ENCODE results near the gene LRRC4B. TPM values are rescaled to one million over a fixed set of nuclear protein-coding genes. Genes with fewer than 3 reads are reported as not detected.

LRRC4B gene
- polyA plus RNA-seq, 1 of the 3 experiments (the other 2 are of a cell fraction): 6.9 TPM

GRCh38 chr19:50532952-50533351, 35.3 kb downstream of the LRRC4B start:
- no peak overlapping the region for H3K9ac ChIP-seq
- DNase-seq: no peak
- no peak for TF ChIP-seq SIN3A (IDR thresholded peaks at IDR 0.05; ENCODE audit: borderline replicate concordance, low read depth, low read length)
- no peak for TF ChIP-seq TCF12 (IDR thresholded peaks at IDR 0.05)
- no peak for TF ChIP-seq FOXJ3 (CRISPR knock-in tag; IDR thresholded peaks at IDR 0.05)
- no peak for TF ChIP-seq PBX3 (IDR thresholded peaks at IDR 0.05)
- TF ChIP-seq SMC3 (IDR thresholded peaks at IDR 0.05; ENCODE audit: low read depth, low read length): no peak
- no peak for TF ChIP-seq IRF3 (IDR thresholded peaks at IDR 0.05; ENCODE audit: low read depth, low read length)
- TF ChIP-seq REST (IDR thresholded peaks at IDR 0.05; ENCODE audit: low read depth, low read length): no peak
- TF ChIP-seq MAX (IDR thresholded peaks at IDR 0.05; ENCODE audit: low read depth): no peak
- no peak for TF ChIP-seq FOXM1 (IDR thresholded peaks at IDR 0.05; ENCODE audit: low read depth)
- TF ChIP-seq CTCF (IDR thresholded peaks at IDR 0.05): no peak
- no peak for TF ChIP-seq POLR2AphosphoS5 (IDR thresholded peaks at IDR 0.05; ENCODE audit: low read depth, low read length)
- TF ChIP-seq EZH2phosphoT487 (IDR thresholded peaks at IDR 0.05; ENCODE audit: borderline replicate concordance, low read depth): no peak
- no peak for TF ChIP-seq RCOR1 (IDR thresholded peaks at IDR 0.05; ENCODE audit: low read length)
- TF ChIP-seq FOSL2 (IDR thresholded peaks at IDR 0.05; ENCODE audit: borderline replicate concordance, low read depth): no peak
- no peak overlapping the region for H2AFZ ChIP-seq (ENCODE audit: low read depth)
- peaks cover 0 to 3% of the 10 kb centered on the region in 2 experiments; a peak in 1 of 4 replicates for H3K4me1 ChIP-seq (ENCODE audit: control insufficient read depth in 1 of 2, insufficient read depth in 2 of 2, low read depth in 1 of 2, low read length in 1 of 2)
- H3K9me3 ChIP-seq: no peaks in the 10 kb centered on the region; the same call in 1 of the 2 replicates
- H3K4me3 ChIP-seq (ENCODE audit: low read depth in 2 of 2, low read length in 1 of 2): no peak overlapping the region
- no peaks in the 10 kb centered on the region for H3F3A ChIP-seq (replicated peaks; ENCODE audit: insufficient read depth)
- H3K4me2 ChIP-seq: no peak overlapping the region
- POLR2A ChIA-PET: interaction anchor here (0.6 kb wide), 2 partner anchors 8 to 50 kb away, joined by 3 read pairs; no protein-coding TSS in a partner anchor
- H3K79me2 ChIP-seq (ENCODE audit: insufficient read depth): no peaks in the 10 kb centered on the region
- H3K27me3 ChIP-seq (ENCODE audit: insufficient read depth): no peaks in the 10 kb centered on the region
- CTCF ChIA-PET: interaction anchor here (0.9 to 1.6 kb wide), 3 partner anchors 15 to 23 kb away, joined by 3 to 4 read pairs (median 3); no protein-coding TSS in a partner anchor
- peaks cover 0 to 13% of the 10 kb centered on the region in 2 experiments for H3K36me3 ChIP-seq (replicated peaks in 1 of 2; ENCODE audit: control insufficient read depth in 1 of 2, insufficient read depth in 2 of 2, low read length in 1 of 2)
- WGBS (ENCODE audit: low lambda C conversion rate): 58% methylated on average over 4 of the region's 4 CpGs
- no peaks in the 10 kb centered on the region for H3K9me2 ChIP-seq
- no peaks in the 10 kb centered on the region for H4K20me1 ChIP-seq (ENCODE audit: insufficient read depth)
- no peak overlapping the region for H3K27ac ChIP-seq (ENCODE audit: low read depth in 2 of 2, low read length in 1 of 2)

Measured in SK-N-SH (cell line).